Measurements from ENCODE around the gene JCAD.

DNA sequence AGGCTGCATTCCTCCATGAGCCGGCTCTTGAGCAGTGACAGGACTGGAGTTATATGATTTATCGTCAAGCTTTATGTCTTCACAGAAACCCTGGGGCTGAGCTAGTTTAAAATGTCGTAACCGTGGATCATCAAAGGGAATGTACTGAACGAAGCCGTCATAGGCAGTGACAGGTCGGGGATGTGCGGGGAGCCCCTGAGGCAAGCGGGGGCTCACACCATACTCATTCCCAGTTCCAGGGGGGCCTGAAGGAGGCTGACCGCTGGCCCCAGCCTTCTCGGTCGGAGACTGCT lies 30.7 kb downstream of the JCAD start:
- TF ChIP-seq EZH2 (IDR thresholded peaks at IDR 0.05; ENCODE audit: borderline replicate concordance, insufficient read depth, low read length, poor library complexity, severe bottlenecking): no peak
- TF ChIP-seq TAF1 (IDR thresholded peaks at IDR 0.05; ENCODE audit: low read depth): no peak
- TF ChIP-seq POLR2AphosphoS5 (IDR thresholded peaks at IDR 0.05): no peak
- TF ChIP-seq EP300 (conservative IDR thresholded peaks at IDR 0.05; ENCODE audit: poor library complexity, severe bottlenecking): no peak
- no peak for TF ChIP-seq CTCF (IDR thresholded peaks at IDR 0.05; ENCODE audit: poor library complexity, severe bottlenecking)
- no peak for TF ChIP-seq RAD21 (conservative IDR thresholded peaks at IDR 0.05)
- no peak for TF ChIP-seq REST (IDR thresholded peaks at IDR 0.05; ENCODE audit: borderline replicate concordance)
- no peak for TF ChIP-seq MXI1 (conservative IDR thresholded peaks at IDR 0.05; ENCODE audit: poor library complexity, severe bottlenecking)
